A673 (cell line): ENCODE data around the gene UACA. TPM values are rescaled to one million over a fixed set of nuclear protein-coding genes. Genes with fewer than 3 reads are reported as not detected.

Experiments
- BruUV-seq: library from RNA; stranded (reverse); fragments of 400-500 nt; replicated peaks from 2 replicates; lab custom pipeline; 2021; lab: Mats Ljungman, UMichigan
- CTCF ChIA-PET: fragments of 300-600 bp; sonication (Branson Sonifier 250); formaldehyde crosslinking; loops from one replicate; lab custom pipeline; 2022; ENCODE audit warnings: antibody characterized with exemption; lab: Charles Lee
- POLR2A ChIA-PET: fragments of 300-600 bp; sonication (Branson Sonifier 250); formaldehyde crosslinking; loops from one replicate; lab custom pipeline; 2022; ENCODE audit warnings: antibody characterized with exemption; ENCODE audit not compliant: low non-redundant PET; lab: Charles Lee
- DNase-seq: peaks from one replicate; pipeline ENCODE4 v3.0.0-alpha.2; 2015; ENCODE audit warnings: low spot score
- H3K27ac ChIP-seq: fragments of 200-600 bp; sonication (generic); 2 replicates; pipeline ENCODE4 v1.5.1; 2016; ENCODE audit warnings: mixed run types, low read depth, mild to moderate bottlenecking, mixed read lengths, antibody characterized with exemption, low read length; ENCODE audit not compliant: poor library complexity, severe bottlenecking
- H3K27me3 ChIP-seq: fragments of 200-600 bp; sonication (generic); replicated peaks from 2 replicates; pipeline ENCODE4 v1.6.1; 2017; ENCODE audit warnings: mixed run types, low read depth, mild to moderate bottlenecking, mixed read lengths, antibody characterized with exemption, low read length; ENCODE audit not compliant: insufficient read depth, poor library complexity
- H3K36me3 ChIP-seq: fragments of 200-600 bp; sonication (generic); 2 replicates; pipeline ENCODE4 v1.6.1; 2016; ENCODE audit warnings: mixed run types, mild to moderate bottlenecking, mixed read lengths, antibody characterized with exemption, low read length; ENCODE audit not compliant: insufficient read depth, poor library complexity, severe bottlenecking
- H3K4me1 ChIP-seq: fragments of 200-600 bp; sonication (generic); 2 replicates; pipeline ENCODE4 v1.6.1; 2017; ENCODE audit warnings: mixed run types, mild to moderate bottlenecking, mixed read lengths, antibody characterized with exemption, low read length; ENCODE audit not compliant: insufficient read depth, poor library complexity, severe bottlenecking
- H3K4me3 ChIP-seq: fragments of 200-600 bp; sonication (generic); 2 replicates; pipeline ENCODE4 v1.5.1; 2016; ENCODE audit warnings: low read depth, mixed run types, mild to moderate bottlenecking, mixed read lengths, low read length; ENCODE audit not compliant: poor library complexity, severe bottlenecking
- H3K9me3 ChIP-seq: fragments of 200-600 bp; sonication (generic); 2 replicates; pipeline ENCODE4 v1.6.1; 2016; ENCODE audit warnings: mixed run types, low read depth, mild to moderate bottlenecking, mixed read lengths, antibody characterized with exemption, low read length; ENCODE audit not compliant: poor library complexity, severe bottlenecking
- CTCF ChIP-seq: fragments of 300-800, 200-600 bp; sonication (generic); conservative IDR thresholded peaks from 2 replicates; pipeline ENCODE4 v1.5.1; 2017; ENCODE audit warnings: low read depth, mild to moderate bottlenecking, antibody characterized with exemption, low read length, moderate library complexity, mixed read lengths
- EZH2 ChIP-seq: fragments of 200-600 bp; sonication (generic); IDR thresholded peaks from 2 replicates; pipeline ENCODE4 v1.6.1; 2017; ENCODE audit warnings: borderline replicate concordance, low read depth, mild to moderate bottlenecking, mixed read lengths, antibody characterized with exemption, low read length; ENCODE audit not compliant: poor library complexity, severe bottlenecking
- intact Hi-C: fragments of 100-400 bp; cut with micrococcal nuclease; formaldehyde crosslinking; loops from one replicate; pipeline ENCODE4 v1.10.0; 2022; ENCODE audit not compliant: unreplicated experiment
- total RNA-seq: library from RNA; stranded (reverse); gene quantifications from 2 replicates; pipeline ENCODE4 v1.2.3, GENCODE V29; 2021

UACA gene
- total RNA-seq, 1 experiment from 2014 or later, result 26.9 TPM

GRCh38 chr15:70651303-70651845 lies 112.0 kb downstream of the UACA start:
- no peak for DNase-seq
- POLR2A ChIA-PET, result no interaction called here
- no peaks in the 10 kb centered on the region for H3K36me3 ChIP-seq
- H3K27me3 ChIP-seq, result no peaks in the 10 kb centered on the region
- CTCF ChIA-PET, result interaction anchor here (0.7 kb wide), 1 partner anchor 8 kb away, joined by 3 read pairs; no protein-coding TSS in a partner anchor
- intact Hi-C loops, result no loop called here
- no peak overlapping the region for H3K4me3 ChIP-seq
- no peaks in the 10 kb centered on the region for H3K9me3 ChIP-seq
- no peak overlapping the region for H3K27ac ChIP-seq
- no peak for TF ChIP-seq EZH2
- no TSS peak for BruUV-seq
- no peaks in the 10 kb centered on the region for H3K4me1 ChIP-seq

- BruUV-seq, result no TSS peak
- DNase-seq, result no peak
- intact Hi-C loops, result no loop called here
- no peak overlapping the region for H3K27ac ChIP-seq
- no peaks in the 10 kb centered on the region for H3K36me3 ChIP-seq
- POLR2A ChIA-PET, result no interaction called here
- no peaks in the 10 kb centered on the region for H3K4me1 ChIP-seq
- CTCF ChIA-PET, result interaction anchor here (0.7 kb wide), 1 partner anchor 7 kb away, joined by 3 read pairs; no protein-coding TSS in a partner anchor
- no peak for TF ChIP-seq CTCF
- no peak for TF ChIP-seq EZH2
- H3K4me3 ChIP-seq, result no peak overlapping the region
- no peaks in the 10 kb centered on the region for H3K27me3 ChIP-seq
- no peaks in the 10 kb centered on the region for H3K9me3 ChIP-seq
These were observed 112.6 kb downstream of the UACA start for GRCh38 chr15:70650567-70651302.

- no peaks in the 10 kb centered on the region for H3K36me3 ChIP-seq
- H3K4me3 ChIP-seq, result no peak overlapping the region
- H3K4me1 ChIP-seq, result no peaks in the 10 kb centered on the region
- no peak for DNase-seq
- no peak overlapping the region for H3K27ac ChIP-seq
- TF ChIP-seq CTCF (no peak), EZH2 (no peak)
- intact Hi-C loops, result no loop called here
- BruUV-seq, result no TSS peak
- H3K9me3 ChIP-seq, result no peaks in the 10 kb centered on the region
- CTCF ChIA-PET, result no interaction called here
- POLR2A ChIA-PET, result no interaction called here
- no peaks in the 10 kb centered on the region for H3K27me3 ChIP-seq
These were observed 116.0 kb downstream of the UACA start for GRCh38 chr15:70647396-70647795.
